Smooth muscle cell (in vitro differentiated cells): ENCODE data around the gene ZFP92. TPM values are rescaled to one million over a fixed set of nuclear protein-coding genes. Genes with fewer than 3 reads are reported as not detected.

Source experiments
- DNase-seq: peaks from one replicate; lab custom pipeline; 2025; ENCODE audit not compliant: unreplicated experiment; lab: John Stamatoyannopoulos, UW
- H2AFZ ChIP-seq: fragments of 200-600 bp; sonication (generic); 2 replicates; pipeline ENCODE4 v1.6.0; 2016; ENCODE audit warnings: antibody characterized with exemption, low read depth, mild to moderate bottlenecking
- H3F3A ChIP-seq: fragments of 200-600 bp; sonication (generic); 2 replicates; pipeline ENCODE4 v1.6.0; 2017; ENCODE audit warnings: antibody characterized with exemption, low read depth
- H3K27ac ChIP-seq: fragments of 200-600 bp; sonication (generic); 2 replicates; pipeline ENCODE4 v1.5.1; 2016; ENCODE audit warnings: low read depth, mild to moderate bottlenecking
- H3K27me3 ChIP-seq: fragments of 200-600 bp; sonication (generic); 2 replicates; pipeline ENCODE4 v1.6.1; 2016; ENCODE audit warnings: low read depth, mild to moderate bottlenecking
- H3K36me3 ChIP-seq: fragments of 200-600 bp; sonication (generic); 2 replicates; pipeline ENCODE4 v1.5.1; 2016; ENCODE audit warnings: low read depth
- H3K4me1 ChIP-seq: fragments of 200-600 bp; sonication (generic); 2 replicates; pipeline ENCODE4 v1.5.1; 2016; ENCODE audit warnings: low read depth
- H3K4me2 ChIP-seq: fragments of 200-600 bp; sonication (generic); 2 replicates; pipeline ENCODE4 v1.6.0; 2016; ENCODE audit warnings: mild to moderate bottlenecking
- H3K4me3 ChIP-seq: fragments of 200-600 bp; sonication (generic); 2 replicates; pipeline ENCODE4 v1.5.1; 2016; ENCODE audit warnings: mild to moderate bottlenecking
- H3K79me2 ChIP-seq: fragments of 200-600 bp; sonication (generic); 2 replicates; pipeline ENCODE4 v1.6.0; 2016; ENCODE audit warnings: low read depth, mild to moderate bottlenecking
- H3K9ac ChIP-seq: fragments of 200-600 bp; sonication (generic); 2 replicates; pipeline ENCODE4 v1.6.0; 2016; ENCODE audit warnings: low read depth
- H3K9me3 ChIP-seq: fragments of 200-600 bp; sonication (generic); replicated peaks from 2 replicates; pipeline ENCODE4 v1.5.1; 2016; ENCODE audit warnings: low read depth
- H4K20me1 ChIP-seq: fragments of 200-600 bp; sonication (generic); 2 replicates; pipeline ENCODE4 v1.6.0; 2016; ENCODE audit warnings: low read depth
- WGBS: methylation state at CpG from one replicate; pipeline ENCODE4 v1.1.7; 2016; ENCODE audit warnings: low lambda C conversion rate; 5-methylcytosine and 5-hydroxymethylcytosine counted together
- polyA plus RNA-seq: library from polyadenylated mRNA; unstranded; fragments of >200 nt; fragmentation: Nextera tagmentation; extraction: Ambion mirVana; gene quantifications from 2 replicates; pipeline ENCODE4 v1.2.1, GENCODE V29; 2016
- total RNA-seq: library from RNA; depleted of rRNA; stranded (reverse); fragments of >200 nt; gene quantifications from 2 replicates; pipeline ENCODE4 v1.2.3, GENCODE V29; 2014
- TF ChIP-seq, protein P1 (sequence below): fragments of 200-600 bp; sonication (generic); IDR thresholded peaks from 2 replicates; pipeline ENCODE4 v1.5.1; 2017; ENCODE audit warnings: borderline replicate concordance, mild to moderate bottlenecking, antibody characterized with exemption; ENCODE audit not compliant: insufficient read depth, poor library complexity, severe bottlenecking

ZFP92 gene
- total and polyA plus RNA-seq, 2 experiments from 2014 or later, result 0.73 to 1.3 TPM

GRCh38 chrX:153409414-153410101 lies 1.7 kb upstream of the ZFP92 start:
- Histone ChIP-seq H3K36me3 (no peaks in the 10 kb centered on the region), H3K27me3 (no peaks in the 10 kb centered on the region), H3K4me1 (no peaks in the 10 kb centered on the region), H3F3A (no peaks in the 10 kb centered on the region), H3K9me3 (no peaks in the 10 kb centered on the region), H3K4me3 (no peak overlapping the region), H3K79me2 (no peaks in the 10 kb centered on the region), H3K27ac (no peak overlapping the region), H4K20me1 (no peaks in the 10 kb centered on the region), H3K9ac (no peak overlapping the region), H2AFZ (no peak overlapping the region), H3K4me2 (no peak overlapping the region)
- WGBS, result 92% methylated on average over 30 of the region's 30 CpGs
- TF ChIP-seq, protein P1, sequence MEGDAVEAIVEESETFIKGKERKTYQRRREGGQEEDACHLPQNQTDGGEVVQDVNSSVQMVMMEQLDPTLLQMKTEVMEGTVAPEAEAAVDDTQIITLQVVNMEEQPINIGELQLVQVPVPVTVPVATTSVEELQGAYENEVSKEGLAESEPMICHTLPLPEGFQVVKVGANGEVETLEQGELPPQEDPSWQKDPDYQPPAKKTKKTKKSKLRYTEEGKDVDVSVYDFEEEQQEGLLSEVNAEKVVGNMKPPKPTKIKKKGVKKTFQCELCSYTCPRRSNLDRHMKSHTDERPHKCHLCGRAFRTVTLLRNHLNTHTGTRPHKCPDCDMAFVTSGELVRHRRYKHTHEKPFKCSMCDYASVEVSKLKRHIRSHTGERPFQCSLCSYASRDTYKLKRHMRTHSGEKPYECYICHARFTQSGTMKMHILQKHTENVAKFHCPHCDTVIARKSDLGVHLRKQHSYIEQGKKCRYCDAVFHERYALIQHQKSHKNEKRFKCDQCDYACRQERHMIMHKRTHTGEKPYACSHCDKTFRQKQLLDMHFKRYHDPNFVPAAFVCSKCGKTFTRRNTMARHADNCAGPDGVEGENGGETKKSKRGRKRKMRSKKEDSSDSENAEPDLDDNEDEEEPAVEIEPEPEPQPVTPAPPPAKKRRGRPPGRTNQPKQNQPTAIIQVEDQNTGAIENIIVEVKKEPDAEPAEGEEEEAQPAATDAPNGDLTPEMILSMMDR, result no peak
- DNase-seq, result no peak

DNA sequence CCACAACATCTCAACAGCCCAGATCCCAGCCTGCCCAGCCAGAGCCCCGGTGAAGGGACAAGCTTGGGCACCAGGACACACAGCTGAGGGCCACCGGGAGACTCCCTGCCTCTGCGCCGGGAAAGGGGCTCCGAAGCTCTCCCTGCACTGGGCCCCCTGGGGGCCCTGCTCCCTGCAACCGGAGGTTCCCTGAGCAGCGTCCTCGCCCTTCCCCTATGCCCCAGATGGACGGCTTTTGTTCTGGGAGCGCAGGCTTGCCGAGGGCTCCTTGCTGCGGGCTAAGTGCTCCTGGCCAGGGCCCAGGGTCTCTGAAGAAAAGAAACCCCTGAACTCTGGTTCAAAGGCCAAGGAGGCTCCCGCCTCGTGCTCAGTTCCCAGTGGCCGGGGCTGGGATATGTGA lies 899 bp upstream of the ZFP92 start:
- WGBS, result 82% methylated on average over 15 of the region's 15 CpGs
- Histone ChIP-seq H3K79me2 (no peaks in the 10 kb centered on the region), H3K9me3 (no peaks in the 10 kb centered on the region), H4K20me1 (no peaks in the 10 kb centered on the region), H3K36me3 (no peaks in the 10 kb centered on the region), H3K9ac (no peak overlapping the region), H3K27me3 (no peaks in the 10 kb centered on the region), H3K4me2 (no peak overlapping the region), H3K4me3 (no peak overlapping the region), H2AFZ (no peak overlapping the region), H3K27ac (no peak overlapping the region), H3K4me1 (no peaks in the 10 kb centered on the region), H3F3A (no peaks in the 10 kb centered on the region)
- TF ChIP-seq, protein P1, result no peak
- DNase-seq, result no peak

- Histone ChIP-seq H3K79me2 (no peaks in the 10 kb centered on the region), H3K9ac (no peak overlapping the region), H3K4me3 (peak overlapping the region; percentile 55), H3K4me2 (peak overlapping the region; percentile 88), H3K36me3 (no peaks in the 10 kb centered on the region), H4K20me1 (no peaks in the 10 kb centered on the region), H3K4me1 (no peaks in the 10 kb centered on the region), H3K27ac (no peak overlapping the region), H3K27me3 (no peaks in the 10 kb centered on the region), H2AFZ (no peak overlapping the region), H3F3A (no peaks in the 10 kb centered on the region), H3K9me3 (no peaks in the 10 kb centered on the region)
- 70% methylated on average over 12 of the region's 12 CpGs for WGBS
- DNase-seq, result no peak
- TF ChIP-seq, protein P1, result no peak
Measured at GRCh38 chrX:153410888-153411254, 401 bp upstream of the ZFP92 start.

- TF ChIP-seq, protein P1, result no peak
- H3K9ac ChIP-seq, result no peak overlapping the region
Measured at GRCh38 chrX:153411988-153412574, 809 bp downstream of the ZFP92 start.

More at GRCh38 chrX:153411988-153412574, 809 bp downstream of the ZFP92 start:
- Histone ChIP-seq H3K27ac (no peak overlapping the region), H2AFZ (no peak overlapping the region), H3K36me3 (no peaks in the 10 kb centered on the region), H3K79me2 (no peaks in the 10 kb centered on the region), H3K9me3 (no peaks in the 10 kb centered on the region), H3F3A (no peaks in the 10 kb centered on the region), H3K4me1 (no peaks in the 10 kb centered on the region), H3K4me3 (peak overlapping the region; percentile 55), H3K4me2 (peak overlapping the region; percentile 88), H4K20me1 (no peaks in the 10 kb centered on the region), H3K27me3 (no peaks in the 10 kb centered on the region)
- WGBS, result 79% methylated on average over 17 of the region's 17 CpGs
- DNase-seq, result no peak
